Measurements from ENCODE around the gene FMNL3.

Gene FMNL3

GRCh38 chr12:49708851-49709250 is 1.6 kb upstream of the FMNL3 start:
- DNase-seq, result no peak

GRCh38 chr12:49707812-49708147 is 575 bp upstream of the FMNL3 start:
- DNase-seq, result no peak

GRCh38 chr12:49706351-49707127 is 666 bp downstream of the FMNL3 start:
- peak; percentile 4 to 8 for DNase-seq

DNA sequence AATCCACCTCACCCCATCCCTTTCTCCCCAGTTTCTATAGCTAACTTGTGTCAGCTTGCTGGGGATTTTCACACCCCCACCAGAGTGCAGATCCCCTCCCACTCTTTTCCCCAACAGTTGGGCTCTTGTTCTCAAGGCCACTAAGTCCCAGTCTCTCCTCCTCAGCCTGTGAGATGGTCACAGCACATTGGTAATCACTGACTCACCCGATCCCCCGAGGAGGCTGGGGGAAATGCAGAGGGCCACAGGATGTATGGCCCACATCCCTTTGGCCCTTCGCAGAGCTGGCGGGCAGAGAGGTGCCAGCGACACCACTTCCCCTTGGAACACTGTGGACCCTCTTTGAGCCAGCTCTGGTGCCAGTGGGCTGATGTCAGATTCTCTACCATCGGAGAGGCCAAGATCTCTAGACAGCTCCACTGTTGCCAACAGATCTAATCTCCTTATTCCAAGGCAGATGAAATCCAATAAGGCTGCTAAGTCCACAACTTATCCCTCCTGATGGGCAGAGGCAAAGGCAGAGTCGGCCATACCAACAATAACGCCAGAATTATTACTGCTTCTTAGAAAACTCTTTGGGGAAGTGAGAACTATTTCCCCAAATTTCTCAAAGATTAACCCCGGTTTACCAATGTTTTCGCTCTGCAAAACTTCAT is 1.6 kb downstream of the FMNL3 start:
- DNase-seq, result peak in 1 of 2 experiments; percentile 4

- peak; percentile 17 to 26 for DNase-seq
Measured at GRCh38 chr12:49703647-49704137, 3.5 kb downstream of the FMNL3 start.

GRCh38 chr12:49702676-49703215 is 4.5 kb downstream of the FMNL3 start:
- DNase-seq, result no peak

DNA sequence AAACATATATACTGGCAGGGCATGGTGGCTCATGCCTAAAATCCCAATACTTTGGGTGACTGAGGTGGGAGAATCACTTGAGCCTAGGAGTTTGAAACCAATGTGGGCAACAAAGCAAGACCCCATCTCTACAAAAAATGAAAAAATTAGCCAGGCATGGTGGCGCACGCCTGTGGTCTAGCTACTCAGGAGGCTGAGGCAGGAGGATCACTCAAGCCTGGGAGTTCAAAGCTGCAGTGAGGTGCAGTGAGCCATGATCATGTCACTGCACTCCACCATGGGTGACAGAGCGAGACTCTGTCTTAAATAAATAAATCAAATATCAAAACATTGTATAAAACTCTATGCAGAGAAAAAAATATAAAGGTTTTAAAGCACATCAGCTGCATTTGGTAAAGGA is 5.2 kb downstream of the FMNL3 start:
- no peak for DNase-seq

GRCh38 chr12:49698619-49699545 is 8.3 kb downstream of the FMNL3 start:
- DNase-seq, result peak; percentile 7 to 14

- no peak for DNase-seq
Measured at GRCh38 chr12:49697808-49698207, 9.4 kb downstream of the FMNL3 start.

- DNase-seq, result no peak
Measured at GRCh38 chr12:49696723-49697122, 10.5 kb downstream of the FMNL3 start.

GRCh38 chr12:49693931-49694444 is 13.2 kb downstream of the FMNL3 start:
- no peak for DNase-seq

DNA sequence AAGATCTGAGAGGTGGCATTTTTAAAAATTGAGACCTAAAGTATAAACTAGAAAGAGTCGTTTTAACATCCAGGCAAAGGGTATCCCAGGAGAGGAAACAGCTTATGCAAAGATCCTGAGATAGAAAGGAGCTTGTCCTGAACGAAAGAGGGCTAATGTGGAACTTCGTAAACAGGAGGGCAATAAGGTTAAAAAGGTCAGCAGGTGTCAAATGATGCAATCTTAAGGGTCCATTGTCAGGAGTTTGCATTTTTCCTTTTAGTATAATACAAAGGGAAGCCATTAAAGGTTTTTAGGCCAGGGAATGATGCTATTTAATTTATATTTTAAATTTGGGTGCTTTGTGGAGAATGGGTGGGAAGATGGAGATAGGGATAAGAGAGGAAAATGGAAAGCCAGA is 14.4 kb downstream of the FMNL3 start:
- no peak for DNase-seq

DNA sequence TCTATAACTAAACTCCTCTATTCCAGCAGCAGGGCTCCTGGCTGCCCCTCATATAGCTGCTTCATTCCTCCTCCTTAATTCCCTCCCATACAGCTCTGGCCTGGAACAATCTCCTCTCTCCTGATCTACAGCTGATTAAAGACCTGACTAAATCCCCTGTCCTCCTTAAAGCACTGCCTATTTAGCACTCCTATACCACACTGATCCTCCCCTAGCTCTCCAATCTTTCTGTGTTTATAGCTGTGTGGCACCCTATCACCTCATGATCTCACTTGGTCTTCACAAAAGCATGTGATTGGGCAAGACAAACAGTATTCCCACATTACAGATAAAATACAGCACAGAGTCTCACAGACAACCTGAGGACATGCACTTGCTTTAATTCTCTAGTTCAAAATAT is 17.4 kb downstream of the FMNL3 start:
- no peak for DNase-seq

GRCh38 chr12:49689237-49689636 is 18.0 kb downstream of the FMNL3 start:
- no peak for DNase-seq

DNA sequence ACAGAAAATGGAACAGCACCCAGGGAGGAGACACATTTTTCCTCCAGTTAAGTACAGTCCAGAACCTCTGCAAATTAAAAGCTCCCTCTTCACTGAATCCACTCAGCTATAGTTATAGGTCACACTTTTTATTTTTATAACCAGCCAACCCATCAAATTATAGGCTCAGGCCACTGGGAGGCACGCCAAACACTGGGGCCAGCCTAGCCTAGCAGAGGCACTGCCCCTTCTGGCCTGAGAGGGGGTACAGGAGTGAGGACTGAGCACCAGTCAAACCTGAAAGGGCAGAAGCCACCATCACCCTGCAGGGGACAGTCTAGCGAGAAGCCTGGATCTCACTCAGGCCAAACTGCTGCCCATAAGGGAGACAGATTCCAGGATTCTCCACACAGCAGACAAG is 19.3 kb downstream of the FMNL3 start:
- DNase-seq, result no peak

- no peak for DNase-seq
Measured at GRCh38 chr12:49684310-49684854, 22.8 kb downstream of the FMNL3 start.

DNA sequence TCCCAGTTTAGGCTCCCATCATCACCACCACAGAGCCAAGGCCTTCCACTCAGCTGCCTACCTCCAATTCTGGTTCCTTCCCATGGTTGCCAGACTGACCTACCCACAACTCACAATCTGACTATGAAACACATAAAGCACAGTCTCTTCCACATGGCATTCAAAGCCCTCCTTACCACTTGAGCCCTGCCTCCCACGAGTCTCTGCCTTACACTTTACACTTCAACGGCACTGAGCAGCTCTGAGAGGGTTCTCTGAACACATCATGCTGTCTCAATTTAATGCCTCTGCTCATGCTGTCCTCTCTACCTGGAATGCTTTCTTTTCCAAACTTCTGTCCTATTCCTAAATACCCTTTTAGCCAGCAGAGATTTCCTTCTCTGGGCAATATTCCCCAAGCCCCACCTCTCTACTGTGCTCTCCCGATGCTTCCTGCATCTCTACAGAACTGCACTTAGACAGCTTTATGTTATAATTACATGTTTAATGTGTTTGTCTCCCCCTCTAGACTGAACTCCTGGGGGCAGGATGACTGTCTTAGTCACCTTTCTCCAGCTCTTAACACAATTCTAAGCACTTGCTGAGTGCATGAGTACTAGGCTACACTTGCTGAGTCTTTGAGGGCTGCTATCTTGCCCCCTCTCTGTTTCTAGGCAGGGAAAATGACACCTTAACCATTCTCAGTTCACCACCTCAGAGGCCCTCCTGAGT is 23.5 kb downstream of the FMNL3 start:
- DNase-seq, result no peak

GRCh38 chr12:49680075-49680474 is 27.1 kb downstream of the FMNL3 start:
- no peak for DNase-seq

DNA sequence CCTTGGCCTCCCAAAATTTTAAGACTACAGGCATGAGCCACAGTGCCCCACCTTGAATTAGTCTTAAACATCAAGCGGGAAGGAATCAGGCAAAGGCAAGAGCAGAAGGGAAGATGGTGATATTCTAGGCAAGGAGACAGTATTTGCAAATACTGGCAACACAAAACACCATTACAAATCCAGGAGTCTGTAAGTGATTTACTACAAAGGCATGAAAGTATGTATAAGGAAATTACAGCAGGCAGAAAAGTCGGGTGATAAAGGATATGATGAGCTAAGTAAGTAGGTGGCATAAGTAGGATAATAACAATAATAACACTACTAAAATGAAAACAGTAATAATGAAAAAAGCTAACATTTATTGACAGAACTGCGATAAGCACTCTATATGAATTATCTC is 28.5 kb downstream of the FMNL3 start:
- no peak for DNase-seq

DNA sequence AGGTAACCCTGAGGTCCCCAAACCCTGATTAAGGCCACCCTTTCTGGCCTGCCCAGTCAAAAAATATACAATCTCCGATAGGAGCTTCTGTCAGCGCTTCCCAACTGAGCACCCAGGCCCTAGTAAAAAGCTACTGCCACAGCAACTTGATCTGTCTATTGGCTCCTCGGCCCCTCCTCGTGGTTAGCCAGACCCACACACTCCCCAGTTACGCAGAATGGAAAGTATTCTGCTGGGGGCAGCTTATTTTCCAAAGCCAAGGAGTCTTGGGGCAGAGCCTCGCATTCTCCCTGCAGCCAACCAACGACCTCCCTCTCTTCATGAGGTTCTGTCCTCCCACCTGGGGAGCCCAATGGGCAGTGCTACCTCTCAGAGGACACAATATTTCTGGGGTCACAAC is 32.1 kb downstream of the FMNL3 start:
- no peak for DNase-seq

- DNase-seq, result no peak
Measured at GRCh38 chr12:49674318-49674981, 32.8 kb downstream of the FMNL3 start.
